BLaER1 treated with 17β-estradiol and CSF1 and Interleukin-3, amounts not matched to agents 10 nM and 100 nM (cell line): ENCODE data around the gene IFI44.

ENCODE experiments used
- H3K27ac ChIP-seq, 11 experiments: shearing (Covaris generic); formaldehyde crosslinking; 2 replicates each; pipeline ENCODE4 v1.8.1; 2022
- H3K27me3 ChIP-seq, 11 experiments: shearing (Covaris generic); formaldehyde crosslinking; 2 replicates each; pipeline ENCODE4 v1.8.1; 2022
- H3K36me3 ChIP-seq, 11 experiments: shearing (Covaris generic); formaldehyde crosslinking; 2 replicates each; pipeline ENCODE4 v1.8.1; 2022
- H3K4me1 ChIP-seq, 10 experiments: shearing (Covaris generic); formaldehyde crosslinking; 2 replicates each; pipeline ENCODE4 v1.8.1; 2022
- H3K4me2 ChIP-seq, 11 experiments: shearing (Covaris generic); formaldehyde crosslinking; 2 replicates each; pipeline ENCODE4 v1.8.1; 2022
- H3K4me3 ChIP-seq, 10 experiments: shearing (Covaris generic); formaldehyde crosslinking; 2 replicates each; pipeline ENCODE4 v1.8.1; 2022
- H3K9ac ChIP-seq, 11 experiments: shearing (Covaris generic); formaldehyde crosslinking; 2 replicates each; pipeline ENCODE4 v1.8.1; 2022
- H3K9me3 ChIP-seq, 11 experiments: shearing (Covaris generic); formaldehyde crosslinking; replicated peaks in 1 of 11; 2 replicates each; pipeline ENCODE4 v1.8.1; 2022
- H4K20me1 ChIP-seq, 11 experiments: shearing (Covaris generic); formaldehyde crosslinking; 2 replicates each; pipeline ENCODE4 v1.8.1; 2022
- Cebpa-rat ChIP-seq, 11 experiments: shearing (Covaris generic); IDR thresholded peaks; 2 replicates each; pipeline ENCODE4 v1.8.1; 2022

IFI44 gene

GRCh38 chr1:78619803-78620579, 29.6 kb upstream of the IFI44 start, which contains the start of gene IFI44L:
TSS of gene IFI44L (plus strand) at chr1:78620448. CDS start at chr1:78627916, 7,468 bp downstream.
- Histone ChIP-seq H3K9ac (peak within 1 kb of the TSS in 5 of 11 experiments; percentile 8 to 66 (median 34); a peak in 4 of 22 replicates), H3K36me3 (no peaks in the 10 kb centered on the region), H3K27me3 (no peaks in the 10 kb centered on the region), H3K4me1 (peaks cover 11 to 25% (median 18%) of the 10 kb centered on the region in 10 experiments), H4K20me1 (no peaks in the 10 kb centered on the region), H3K4me3 (peak within 1 kb of the TSS in 3 of 10 experiments; percentile 4 to 44 (median 44); a peak in 6 of 20 replicates), H3K27ac (peak within 1 kb of the TSS in 6 of 11 experiments; percentile 1 to 37 (median 18); a peak in 5 of 22 replicates), H3K4me2 (peak within 1 kb of the TSS; percentile 31 to 84 (median 57)), H3K9me3 (no peaks in the 10 kb centered on the region)
- TF ChIP-seq Cebpa-rat (IDR thresholded peaks at IDR 0.05): no peak

GRCh38 chr1:78620666-78621065, 29.0 kb upstream of the IFI44 start:
- Histone ChIP-seq H3K4me2 (peak overlapping the region; percentile 31 to 84 (median 57)), H3K27ac (peak overlapping the region in 4 of 11 experiments; percentile 1 to 37 (median 22); a peak in 3 of 22 replicates)

GRCh38 chr1:78622548-78622947, 27.1 kb upstream of the IFI44 start:
- no peak for TF ChIP-seq Cebpa-rat (IDR thresholded peaks at IDR 0.05)
- Histone ChIP-seq H3K4me3 (no peak overlapping the region), H3K27me3 (no peaks in the 10 kb centered on the region), H3K4me1 (peaks cover 11 to 25% (median 18%) of the 10 kb centered on the region in 10 experiments), H3K36me3 (no peaks in the 10 kb centered on the region), H3K9ac (no peak overlapping the region), H3K9me3 (no peaks in the 10 kb centered on the region), H3K4me2 (peak overlapping the region in 2 of 11 experiments; percentile 23 to 27; a peak in 2 of 22 replicates), H3K27ac (no peak overlapping the region), H4K20me1 (no peaks in the 10 kb centered on the region)

More at GRCh38 chr1:78620666-78621065, 29.0 kb upstream of the IFI44 start:
- peaks cover 11 to 25% (median 18%) of the 10 kb centered on the region in 10 experiments for H3K4me1 ChIP-seq
- H3K4me3 ChIP-seq: peak overlapping the region in 3 of 10 experiments; percentile 4 to 44 (median 44); a peak in 6 of 20 replicates
- H3K27me3 ChIP-seq: no peaks in the 10 kb centered on the region
- no peaks in the 10 kb centered on the region for H3K9me3 ChIP-seq
- TF ChIP-seq Cebpa-rat (IDR thresholded peaks at IDR 0.05): no peak
- H3K9ac ChIP-seq: peak overlapping the region in 3 of 11 experiments; percentile 32 to 66 (median 48); a peak in 4 of 22 replicates
- no peaks in the 10 kb centered on the region for H4K20me1 ChIP-seq
- no peaks in the 10 kb centered on the region for H3K36me3 ChIP-seq

- H3K4me2 ChIP-seq: no peak overlapping the region
- no peak for TF ChIP-seq Cebpa-rat (IDR thresholded peaks at IDR 0.05)
- H3K4me3 ChIP-seq: no peak overlapping the region
Observed at GRCh38 chr1:78624035-78624434, 25.6 kb upstream of the IFI44 start.

GRCh38 chr1:78627321-78627720, 22.3 kb upstream of the IFI44 start:
- no peaks in the 10 kb centered on the region for H3K4me1 ChIP-seq
- H3K9ac ChIP-seq: no peak overlapping the region
- H4K20me1 ChIP-seq: no peaks in the 10 kb centered on the region
- H3K4me2 ChIP-seq: no peak overlapping the region
- H3K27me3 ChIP-seq: no peaks in the 10 kb centered on the region
- no peaks in the 10 kb centered on the region for H3K9me3 ChIP-seq
- no peak overlapping the region for H3K4me3 ChIP-seq
- no peak for TF ChIP-seq Cebpa-rat (IDR thresholded peaks at IDR 0.05)
- H3K36me3 ChIP-seq: no peaks in the 10 kb centered on the region
- no peak overlapping the region for H3K27ac ChIP-seq

More at GRCh38 chr1:78624035-78624434, 25.6 kb upstream of the IFI44 start:
- Histone ChIP-seq H3K9ac (no peak overlapping the region), H4K20me1 (no peaks in the 10 kb centered on the region), H3K4me1 (peaks cover 11 to 22% (median 17%) of the 10 kb centered on the region in 10 experiments), H3K9me3 (no peaks in the 10 kb centered on the region), H3K27me3 (no peaks in the 10 kb centered on the region), H3K27ac (no peak overlapping the region), H3K36me3 (no peaks in the 10 kb centered on the region)

GRCh38 chr1:78630600-78630999, 19.0 kb upstream of the IFI44 start:
- H4K20me1 ChIP-seq: no peaks in the 10 kb centered on the region
- H3K4me1 ChIP-seq: no peaks in the 10 kb centered on the region
- H3K27ac ChIP-seq: no peak overlapping the region
- no peaks in the 10 kb centered on the region for H3K27me3 ChIP-seq
- H3K9ac ChIP-seq: no peak overlapping the region
- H3K4me3 ChIP-seq: no peak overlapping the region
- TF ChIP-seq Cebpa-rat (IDR thresholded peaks at IDR 0.05): no peak
- no peaks in the 10 kb centered on the region for H3K9me3 ChIP-seq
- no peaks in the 10 kb centered on the region for H3K36me3 ChIP-seq
- H3K4me2 ChIP-seq: no peak overlapping the region

GRCh38 chr1:78633209-78633608, 16.4 kb upstream of the IFI44 start:
- no peak overlapping the region for H3K27ac ChIP-seq
- no peak for TF ChIP-seq Cebpa-rat (IDR thresholded peaks at IDR 0.05)
- no peak overlapping the region for H3K9ac ChIP-seq
- H3K36me3 ChIP-seq: no peaks in the 10 kb centered on the region
- H3K4me2 ChIP-seq: no peak overlapping the region
- no peaks in the 10 kb centered on the region for H3K4me1 ChIP-seq
- no peaks in the 10 kb centered on the region for H4K20me1 ChIP-seq
- H3K4me3 ChIP-seq: no peak overlapping the region
- H3K27me3 ChIP-seq: no peaks in the 10 kb centered on the region
- no peaks in the 10 kb centered on the region for H3K9me3 ChIP-seq

- no peak overlapping the region for H3K9ac ChIP-seq
- peaks cover 0 to 28% (median 6%) of the 10 kb centered on the region in 11 experiments; a peak in 10 of 22 replicates for H3K9me3 ChIP-seq
- TF ChIP-seq Cebpa-rat (IDR thresholded peaks at IDR 0.05): no peak
- H3K4me3 ChIP-seq: no peak overlapping the region
- H3K4me1 ChIP-seq: peaks cover 2 to 37% (median 9%) of the 10 kb centered on the region in 10 experiments; a peak in 19 of 20 replicates
- no peaks in the 10 kb centered on the region for H3K27me3 ChIP-seq
- H3K36me3 ChIP-seq: no peaks in the 10 kb centered on the region
- no peak overlapping the region for H3K27ac ChIP-seq
- peak overlapping the region in 3 of 11 experiments; percentile 13 to 61 (median 56); a peak in 6 of 22 replicates for H3K4me2 ChIP-seq
- no peaks in the 10 kb centered on the region for H4K20me1 ChIP-seq
Observed at GRCh38 chr1:78640462-78640861, 9.2 kb upstream of the IFI44 start.

GRCh38 chr1:78641558-78641957, 8.1 kb upstream of the IFI44 start:
- no peak for TF ChIP-seq Cebpa-rat (IDR thresholded peaks at IDR 0.05)
- H3K4me1 ChIP-seq: peaks cover 11 to 48% (median 20%) of the 10 kb centered on the region in 10 experiments; a peak in 19 of 20 replicates
- H3K9me3 ChIP-seq: peaks cover 4 to 35% (median 12%) of the 10 kb centered on the region in 11 experiments; a peak in 20 of 22 replicates
- H3K4me2 ChIP-seq: no peak overlapping the region
- H3K27ac ChIP-seq: no peak overlapping the region
- no peaks in the 10 kb centered on the region for H3K27me3 ChIP-seq
- H3K4me3 ChIP-seq: no peak overlapping the region
- no peak overlapping the region for H3K9ac ChIP-seq
- no peaks in the 10 kb centered on the region for H4K20me1 ChIP-seq
- H3K36me3 ChIP-seq: no peaks in the 10 kb centered on the region; a peak in 1 of 22 replicates
